ENCODE results near the gene TAF4B. TPM values are rescaled to one million over a fixed set of nuclear protein-coding genes. Genes with fewer than 3 reads are reported as not detected.
"Not testable (repeated sequence)": the region's sequence is repeated elsewhere in the genome, so short reads cannot be mapped to it uniquely, and the experiment has no call there.

The TAF4B gene
- total RNA-seq, 1 donor from 2014 or later = 7.2 TPM

DNA sequence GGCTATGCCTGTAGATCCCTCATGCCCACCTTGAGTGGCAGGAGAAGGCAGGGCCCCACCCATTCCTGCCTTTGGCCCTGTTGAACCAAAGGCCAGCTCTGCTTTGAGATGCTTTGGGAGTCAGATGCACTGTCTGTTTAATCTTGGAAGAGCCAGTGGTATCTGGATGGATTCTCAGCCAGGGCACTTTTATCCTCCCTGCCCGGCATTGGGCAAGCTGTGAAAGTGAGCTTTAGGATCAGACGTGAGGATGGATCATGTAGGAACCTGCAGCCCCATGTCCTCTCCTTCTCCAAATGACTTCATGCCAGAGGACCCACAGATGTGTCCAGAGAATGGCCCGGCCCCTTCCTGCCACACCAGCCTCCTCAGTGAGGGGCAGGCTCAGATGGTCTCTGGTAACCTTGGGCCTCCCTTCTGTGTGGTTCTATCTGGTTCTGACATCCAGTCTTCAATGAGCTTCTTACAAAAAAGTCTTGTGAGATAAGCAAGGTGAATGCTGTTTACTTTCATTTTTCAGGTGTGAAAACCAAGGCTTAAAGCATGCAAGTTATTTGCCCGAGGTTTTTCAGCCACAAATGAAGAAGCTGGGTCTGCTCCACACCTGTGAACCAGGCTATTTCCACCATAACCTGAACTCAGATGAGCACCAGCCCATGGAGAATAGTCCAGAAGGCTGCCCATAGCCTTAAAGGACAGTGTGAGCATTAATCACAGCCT lies 198.3 kb downstream of the TAF4B start:
- no peak for DNase-seq

DNA sequence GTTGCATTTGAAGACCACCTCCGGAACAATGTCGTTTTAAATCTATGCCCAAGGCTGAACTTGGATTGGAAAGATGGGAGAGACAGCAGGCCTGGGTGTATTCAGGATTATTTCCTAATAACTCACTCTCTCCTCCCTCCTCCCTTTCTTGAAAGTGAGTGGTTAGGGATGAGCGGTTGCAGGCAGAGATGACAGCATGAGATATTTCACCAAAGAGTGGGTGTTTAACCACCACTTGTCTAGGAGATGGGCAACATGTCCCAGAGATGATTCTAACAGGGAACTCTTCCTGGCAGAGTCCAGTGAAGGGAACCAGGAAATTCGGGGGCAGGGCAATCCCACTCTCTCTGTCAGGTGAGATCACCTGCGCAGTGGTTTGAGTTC lies 198.9 kb downstream of the TAF4B start:
- no peak for DNase-seq

DNA sequence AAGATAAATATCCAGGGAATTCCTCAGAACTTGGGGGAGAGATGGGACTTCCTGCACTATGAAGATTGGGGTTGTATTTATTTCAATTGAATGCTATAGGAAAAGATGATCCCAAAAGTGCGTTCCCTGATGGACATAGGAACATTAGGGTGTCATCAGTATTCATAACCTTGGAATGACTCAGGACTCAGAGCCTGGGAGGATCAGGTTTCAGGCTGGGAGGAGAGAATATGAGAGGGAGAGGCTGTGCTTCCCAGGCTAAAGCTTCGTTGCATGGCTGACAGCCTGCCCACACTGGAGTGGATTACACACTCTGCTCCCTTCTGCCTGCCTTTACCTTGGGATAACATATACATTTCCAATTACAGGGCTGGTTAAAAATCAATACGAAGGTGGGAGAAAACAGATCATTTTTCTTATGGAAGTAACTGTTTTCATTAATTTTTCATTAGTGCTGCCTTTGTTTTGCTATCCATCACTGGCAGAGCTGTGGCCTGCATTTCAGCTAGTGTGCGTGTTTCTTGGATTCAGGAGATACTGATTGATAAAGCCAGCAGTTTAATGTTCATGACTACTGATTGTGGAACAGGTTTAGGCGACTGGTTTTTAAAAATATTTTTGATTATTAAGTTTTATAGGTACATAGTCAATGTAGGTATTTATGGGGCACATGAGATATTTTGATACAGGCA lies 203.4 kb downstream of the TAF4B start:
- no peak for DNase-seq

DNA sequence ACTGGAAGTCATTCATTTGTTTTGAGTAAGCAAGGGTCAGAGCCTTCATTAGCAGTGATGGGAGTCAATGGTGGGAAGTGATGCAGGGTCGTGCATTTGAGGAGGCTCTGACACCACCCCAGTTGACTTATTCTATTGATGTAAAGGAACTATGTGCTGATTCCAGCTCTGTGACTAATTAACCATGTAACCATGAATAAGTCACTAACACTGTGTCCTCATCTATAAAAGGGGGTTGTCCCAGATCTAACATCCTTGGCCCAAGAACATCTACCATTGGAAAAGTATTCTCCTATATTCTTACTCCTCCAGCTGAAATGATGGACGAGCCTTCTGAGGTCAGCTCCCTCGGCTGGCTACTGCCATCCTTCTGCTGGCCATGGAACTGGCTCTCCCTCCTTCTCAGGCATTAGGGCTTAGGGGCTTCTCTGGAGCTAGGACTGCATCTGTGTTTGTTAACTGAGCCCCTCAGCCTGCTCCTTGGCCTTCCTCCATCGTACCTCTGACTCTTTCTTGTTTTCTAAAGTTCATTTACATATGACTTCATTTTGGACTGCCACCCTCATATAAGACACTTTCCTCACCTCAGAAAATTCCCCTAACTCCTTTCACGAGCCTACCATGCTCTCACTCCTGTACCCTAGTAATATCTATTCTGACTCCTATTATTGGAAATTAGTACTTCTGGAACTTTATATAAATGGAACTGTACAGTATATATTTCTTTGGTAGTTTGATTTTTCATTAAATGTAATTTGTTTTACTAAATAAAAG lies 206.6 kb downstream of the TAF4B start:
- no peak for DNase-seq

DNA sequence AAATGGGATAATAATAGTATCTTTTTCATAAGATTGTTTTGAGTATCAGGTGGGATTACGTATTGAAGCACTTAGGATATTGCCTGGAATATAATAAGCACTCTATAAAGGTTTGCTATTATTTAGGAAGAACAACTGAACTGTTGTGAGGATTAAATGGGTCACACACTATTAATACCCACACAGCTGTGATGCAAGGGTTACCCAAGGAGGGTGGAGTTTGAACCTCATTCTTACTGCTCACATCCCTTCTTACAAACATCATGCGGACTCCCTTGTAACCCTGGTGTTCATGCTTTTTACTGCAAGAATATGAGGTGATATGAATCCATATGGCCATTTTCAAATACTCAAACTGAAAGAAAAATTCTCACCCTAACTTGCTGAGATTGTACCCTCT lies 208.6 kb downstream of the TAF4B start:
- DNase-seq = no peak

DNA sequence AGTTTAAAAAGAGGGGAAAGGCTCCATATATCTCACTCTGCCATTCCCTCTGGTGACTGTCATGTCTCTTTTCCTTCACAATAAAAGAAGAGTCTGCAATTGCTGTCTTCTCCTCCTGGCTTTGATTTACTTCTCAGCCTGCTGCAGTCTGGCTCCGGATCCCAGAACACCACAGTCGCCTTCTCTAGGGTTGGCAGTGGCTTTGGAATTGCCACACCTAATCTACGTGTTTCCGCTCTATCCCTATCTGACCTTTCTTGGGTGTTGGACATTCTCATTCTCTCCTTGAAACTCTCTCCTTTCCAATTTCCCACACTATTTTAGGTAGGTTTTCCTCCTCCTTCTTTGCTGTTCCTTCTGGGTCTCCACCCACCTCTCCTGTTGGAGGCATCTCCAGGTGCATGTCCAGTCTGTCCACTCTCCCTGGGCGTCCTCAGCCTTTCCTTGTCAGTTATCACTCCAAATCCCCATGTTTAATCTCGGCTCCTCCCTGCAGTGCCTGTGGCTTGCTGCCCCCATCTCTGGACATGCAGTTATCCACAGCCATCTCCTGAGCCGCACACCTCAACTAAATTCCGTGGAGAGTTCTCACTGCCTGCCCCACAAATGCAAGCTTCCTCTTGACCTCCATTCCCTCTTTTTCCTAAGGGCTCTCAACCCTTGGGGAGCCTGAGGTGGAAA lies 209.3 kb downstream of the TAF4B start:
- no peak for DNase-seq

DNA sequence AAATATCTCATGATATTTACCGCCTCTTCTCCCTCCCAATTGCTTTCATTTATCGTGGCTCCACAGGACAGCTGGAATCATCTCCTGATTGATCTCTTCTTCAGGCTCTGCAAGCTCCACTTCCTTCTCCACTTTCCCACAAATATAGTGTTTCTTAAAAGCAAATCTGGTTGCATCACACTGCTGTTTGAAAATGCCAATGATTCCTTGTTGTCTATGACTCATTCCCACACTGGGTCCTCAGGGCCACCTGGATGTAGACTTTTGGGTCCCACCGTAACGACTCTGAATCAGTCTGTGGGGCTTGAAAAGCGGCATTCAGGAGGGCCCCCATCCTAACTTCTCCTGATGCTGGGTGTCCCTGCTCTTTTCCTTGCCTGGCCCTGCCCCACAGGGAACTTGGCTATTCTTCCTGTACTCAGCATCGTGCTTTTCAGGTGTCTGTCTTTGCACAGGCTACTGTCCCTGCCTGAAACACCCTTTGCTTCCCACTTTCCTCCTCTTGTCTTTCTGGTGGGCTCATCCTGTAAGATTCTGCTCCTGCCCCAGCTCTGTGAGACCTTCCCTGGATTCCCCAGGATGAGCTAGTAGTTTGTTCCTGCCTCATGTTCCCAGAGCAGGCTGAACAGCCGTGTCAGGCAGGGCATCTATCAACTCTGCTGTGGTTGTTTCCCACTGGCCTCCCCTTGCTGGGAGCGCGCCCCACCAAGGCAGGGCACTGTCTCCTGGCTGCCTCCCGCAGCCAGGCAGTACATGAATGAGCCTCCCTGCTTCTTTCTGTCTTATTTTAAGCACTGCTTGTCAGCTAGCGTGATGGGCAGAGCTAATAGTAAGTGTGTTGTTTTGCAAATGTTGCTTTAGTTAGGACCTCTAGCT lies 210.2 kb downstream of the TAF4B start:
- no peak for DNase-seq

DNA sequence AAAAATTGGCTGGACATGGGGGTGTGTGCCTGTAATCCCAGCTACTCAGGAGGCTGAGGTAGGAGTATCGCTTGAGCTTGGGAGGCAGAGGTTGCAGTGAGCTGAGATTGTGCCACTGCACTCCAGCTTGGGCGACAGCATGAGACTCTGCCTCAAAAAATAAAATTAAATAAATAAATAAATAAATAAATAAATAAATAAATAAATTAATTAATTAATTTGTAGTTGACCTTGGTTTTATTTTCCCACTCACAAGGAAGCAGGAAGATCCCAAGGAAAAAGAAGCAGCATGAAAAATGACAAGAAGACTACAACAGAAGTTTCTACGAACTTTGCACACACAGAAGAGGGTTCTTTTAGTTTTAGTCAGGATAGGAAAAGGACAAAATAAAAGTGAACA lies 211.4 kb downstream of the TAF4B start:
- DNase-seq = not testable (repeated sequence)

DNA sequence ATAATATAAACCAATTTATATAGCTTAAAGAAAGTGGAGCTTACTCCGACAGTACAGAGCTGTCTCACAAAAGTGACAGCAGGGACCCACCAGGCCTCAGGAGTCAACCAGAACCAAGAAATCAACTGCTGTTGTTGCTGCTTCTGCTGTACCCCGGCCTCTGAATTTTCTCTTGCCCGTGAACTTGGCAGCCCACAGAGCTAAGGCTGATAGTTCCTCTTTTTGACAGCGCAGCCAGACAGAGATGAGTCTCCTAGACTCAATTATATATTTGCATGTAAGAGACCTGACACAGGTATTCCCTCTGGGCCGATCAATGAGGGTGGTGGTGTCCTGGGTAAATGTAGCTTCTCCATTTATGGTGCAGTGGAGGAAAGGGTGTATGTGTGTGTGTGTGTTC lies 212.7 kb downstream of the TAF4B start:
- DNase-seq = no peak

DNA sequence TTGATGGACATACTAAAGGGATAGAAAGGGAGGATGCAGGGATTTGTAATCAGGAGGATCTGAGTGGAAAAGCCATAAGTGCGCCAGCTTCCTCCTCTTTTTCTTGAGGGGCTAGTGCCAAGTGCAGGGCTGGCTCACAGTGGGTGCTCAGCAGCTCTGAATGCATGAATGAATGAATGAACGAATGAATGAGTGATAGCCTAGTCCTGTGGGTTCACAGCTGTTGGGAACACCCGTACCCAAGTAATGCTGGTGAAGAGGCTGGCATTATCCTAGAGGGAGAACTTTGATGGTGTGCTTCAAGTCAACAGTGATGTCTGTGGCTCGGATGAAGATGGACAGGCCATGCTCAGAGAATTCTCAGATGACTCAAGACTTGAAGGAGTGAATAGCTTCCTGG lies 213.3 kb downstream of the TAF4B start:
- DNase-seq = no peak

DNA sequence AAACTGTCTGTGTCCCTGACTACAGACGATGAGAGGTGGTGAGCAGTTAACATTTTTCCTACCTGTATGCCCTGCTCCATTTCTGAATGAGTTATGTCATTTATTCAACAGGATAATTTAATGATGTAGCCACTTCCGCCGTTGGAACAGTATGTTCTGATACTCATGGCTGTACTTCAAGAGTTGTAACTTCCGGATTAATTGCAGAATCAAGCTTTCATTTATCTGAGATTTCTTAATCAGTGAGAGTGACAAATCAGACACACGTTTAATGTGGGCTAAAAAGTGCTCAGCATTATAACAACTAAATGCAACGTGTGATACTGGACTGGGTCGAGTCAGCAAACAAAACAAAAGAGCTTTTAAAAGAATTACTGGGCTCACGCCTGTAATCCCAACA lies 214.4 kb downstream of the TAF4B start:
- DNase-seq = no peak

Small RNA genes lying within 50 kb of the gene (small RNA-seq; reads per million reads assigned to genes)
- not detected for gene RNU6-1289P (ENCODE audit: low replicate concordance)

Other genes starting within 250 kb of the TAF4B start
- gene SS18, start 135.8 kb upstream of the TAF4B start, total RNA-seq = 91.6 TPM
- gene PSMA8, start 92.6 kb upstream of the TAF4B start, total RNA-seq = not detected